ENCODE measurements around the gene CXorf66. TPM values are rescaled to one million over a fixed set of nuclear protein-coding genes. Genes with fewer than 3 reads are reported as not detected.

CXorf66 gene
- total and polyA plus RNA-seq, 2 of the 13 experiments (the other 11 are each of a cell fraction or from before 2014, with no cell fraction given), result not detected

GRCh38 chrX:139905743-139906142 is 59.6 kb downstream of the CXorf66 start:
- BruUV-seq (replicated peaks), result no TSS peak
- H3K79me2 ChIP-seq (ENCODE audit: insufficient read depth, low read length), result no peaks in the 10 kb centered on the region
- intact Hi-C loops (cut with micrococcal nuclease; ENCODE audit: unreplicated experiment) (no loop called here), in situ Hi-C loops (cut with HindIII; ENCODE audit: extremely low pct_ligation_motif_present, low pct_unique_long_range_greater_than_20kb) (no loop called here)
- H4K20me1 ChIP-seq (ENCODE audit: insufficient read depth, low read length), result no peaks in the 10 kb centered on the region
- no peak overlapping the region for H3K4me2 ChIP-seq (ENCODE audit: low read depth, low read length)
- no peak overlapping the region for H2AFZ ChIP-seq (ENCODE audit: low read length)
- no peaks in the 10 kb centered on the region for H3K4me1 ChIP-seq (ENCODE audit: insufficient read depth, low read length)
- H3K27ac ChIP-seq (ENCODE audit: extremely low read length, insufficient read depth, low read length), result no peak overlapping the region
- FAIRE-seq (no peak), ATAC-seq (no peak), DNase-seq (ENCODE audit: low spot score) (no peak)
- no peak overlapping the region for H3K9ac ChIP-seq (ENCODE audit: insufficient read depth, low read depth, low read length)
- CTCF ChIA-PET (ENCODE audit: low intra/inter-chr PET ratio, low total read pairs), result no interaction called here
- H3K9me3 ChIP-seq (ENCODE audit: low read length), result no peaks in the 10 kb centered on the region
- POLR2A ChIA-PET, result no interaction called here
- H3K36me3 ChIP-seq (replicated peaks in 1 of 2; ENCODE audit: control insufficient read depth in 1 of 2, insufficient read depth in 2 of 2, low read length in 2 of 2), result no peaks in the 10 kb centered on the region
- no peak overlapping the region for H3K4me3 ChIP-seq (replicated peaks in 1 of 3; ENCODE audit: insufficient read depth in 1 of 3, low read depth in 2 of 3, low read length in 3 of 3)
- no peaks in the 10 kb centered on the region for H3K27me3 ChIP-seq (ENCODE audit: control insufficient read depth in 1 of 2, insufficient read depth in 2 of 2, low read length in 2 of 2)
- TF ChIP-seq ZNF607 (CRISPR knock-in tag; IDR thresholded peaks at IDR 0.05; ENCODE audit: borderline replicate concordance) (no peak), ZBTB21 (CRISPR knock-in tag; IDR thresholded peaks at IDR 0.05) (no peak), ZFX (CRISPR knock-in tag; IDR thresholded peaks at IDR 0.05; ENCODE audit: low read depth) (no peak), ISX (CRISPR knock-in tag; conservative IDR thresholded peaks at IDR 0.05) (no peak), RFX3 (CRISPR knock-in tag; IDR thresholded peaks at IDR 0.05) (no peak), ZNF670 (CRISPR knock-in tag; IDR thresholded peaks at IDR 0.05; ENCODE audit: borderline replicate concordance) (no peak), PAX8 (CRISPR knock-in tag; IDR thresholded peaks at IDR 0.05; ENCODE audit: borderline replicate concordance) (no peak), DMTF1 (CRISPR knock-in tag; IDR thresholded peaks at IDR 0.05) (no peak), YEATS4 (CRISPR knock-in tag; IDR thresholded peaks at IDR 0.05; ENCODE audit: borderline replicate concordance) (no peak), RFX1 (IDR thresholded peaks at IDR 0.05) (no peak), BATF2 (CRISPR knock-in tag; IDR thresholded peaks at IDR 0.05) (no peak), FOXM1 (CRISPR knock-in tag; IDR thresholded peaks at IDR 0.05) (no peak), ZC3H4 (CRISPR knock-in tag; IDR thresholded peaks at IDR 0.05; ENCODE audit: borderline replicate concordance) (no peak), DBP (CRISPR knock-in tag; IDR thresholded peaks at IDR 0.05; ENCODE audit: not compliant biosample characterization) (no peak)
- WGBS (ENCODE audit: low lambda C conversion rate), result 96% methylated on average over 2 of the region's 2 CpGs

MicroRNA genes within 50 kb of the gene (microRNA counts, 767-probe panel; counts per million panel counts)
- not detected for microRNA hsa-miR-505-3p

Small RNA genes within 50 kb of the gene (microRNA-seq; reads per million reads assigned to microRNA genes)
- gene MIR505, result 166 reads per million, percentile 78 among the genes with 10 or more reads in this experiment

Small RNA genes within 50 kb of the gene (small RNA-seq; reads per million reads assigned to genes)
- 0.41 to 130 (median 27.3) reads per million in 3 experiments for gene MIR505 (ENCODE audit: insufficient read depth in 2 of 3, insufficient read length in 3 of 3, low read depth in 2 of 3, low replicate concordance in 1 of 3)
- gene RF00425 (ENCODE audit: insufficient read depth in 2 of 3, insufficient read length in 3 of 3, low read depth in 2 of 3, low replicate concordance in 1 of 3), result 0 reads per million in 3 experiments

Other genes with a start within 250 kb of the CXorf66 start
- 16.0 and 16.9 TPM in 2 replicates for gene ATP11C, start 32.5 kb downstream of the CXorf66 start, total RNA-seq (2016; rRNA removed; fragmentation: Illumina TruSeq; extraction: Trizol)
- gene ATP11C, start 32.5 kb downstream of the CXorf66 start, polyA plus RNA-seq (2011; rRNA removed), result 8.3 and 8.5 TPM in 2 replicates